Breast epithelium (tissue), 4 donors: ENCODE results near the gene SERINC5. TPM values are rescaled to one million over a fixed set of nuclear protein-coding genes. Genes with fewer than 3 reads are reported as not detected.

ENCODE experiments used
- DNase-seq, 2 donors: peaks; one replicate each; pipeline ENCODE4 v3.0.0-alpha.2; 2019; ENCODE audit warnings: low spot score in 2 of 2
- H3K27ac ChIP-seq, 2 donors: fragments of 200-600 bp; sonication (generic) in 1 of 2; one replicate each; pipeline ENCODE4 v1.5.1; 2016 to 2019; ENCODE audit warnings: mild to moderate bottlenecking in 1 of 2
- H3K27me3 ChIP-seq, 2 donors: fragments of 200-600 bp; sonication (generic) in 1 of 2; one replicate each; pipeline versions ENCODE4 v1.5.1 to v1.6.0; 2017 to 2019; ENCODE audit warnings: control low read depth in 1 of 2, mild to moderate bottlenecking in 1 of 2
- H3K36me3 ChIP-seq: fragments of 200-600 bp; one replicate; pipeline ENCODE4 v1.5.1; 2019
- H3K4me1 ChIP-seq, 2 donors: fragments of 200-600 bp; sonication (generic); one replicate each; pipeline ENCODE4 v1.5.1; 2016 to 2019; ENCODE audit warnings: control low read depth in 1 of 2
- H3K4me3 ChIP-seq, 3 donors: fragments of 200-600 bp; sonication (generic); 1 replicate in 2 of 3; 2 replicates in 1 of 3; pipeline ENCODE4 v1.5.1; 2016 to 2019; ENCODE audit warnings: mild to moderate bottlenecking in 3 of 3, moderate library complexity in 2 of 3
- H3K9me3 ChIP-seq, 2 donors: fragments of 200-600 bp; sonication (generic) in 1 of 2; one replicate each; pipeline ENCODE4 v1.5.1; 2016 to 2019; ENCODE audit warnings: control low read depth in 1 of 2
- CTCF ChIP-seq, 3 donors: fragments of 450-650 bp; IDR thresholded peaks; one replicate each; pipeline ENCODE4 v1.5.1; 2016 to 2017; ENCODE audit warnings: antibody characterized with exemption in 3 of 3, mild to moderate bottlenecking in 3 of 3, moderate library complexity in 3 of 3
- POLR2A ChIP-seq: fragments of 450-650 bp; IDR thresholded peaks from one replicate; pipeline ENCODE4 v1.6.1; 2016; ENCODE audit warnings: antibody characterized with exemption, mild to moderate bottlenecking, moderate library complexity
- POLR2AphosphoS5 ChIP-seq, 3 donors: sonication (generic); formaldehyde crosslinking; IDR thresholded peaks; one replicate each; pipeline ENCODE4 v1.6.1; 2017; ENCODE audit warnings: antibody characterized with exemption in 3 of 3
- intact Hi-C: fragments of 100-400 bp; cut with DNase I; formaldehyde crosslinking; loops from one replicate; pipeline ENCODE4 v1.15.1; 2023; ENCODE audit warnings: low total_unique reads
- total RNA-seq, 3 donors: library from RNA; depleted of rRNA; stranded (reverse); fragments of >200 nt; gene quantifications; one replicate each; pipeline ENCODE4 v1.1.0, GENCODE V29; 2016

The SERINC5 gene
- total RNA-seq, 3 donors from 2014 or later = 12.6 to 32.9 (median 28.5) TPM

DNA sequence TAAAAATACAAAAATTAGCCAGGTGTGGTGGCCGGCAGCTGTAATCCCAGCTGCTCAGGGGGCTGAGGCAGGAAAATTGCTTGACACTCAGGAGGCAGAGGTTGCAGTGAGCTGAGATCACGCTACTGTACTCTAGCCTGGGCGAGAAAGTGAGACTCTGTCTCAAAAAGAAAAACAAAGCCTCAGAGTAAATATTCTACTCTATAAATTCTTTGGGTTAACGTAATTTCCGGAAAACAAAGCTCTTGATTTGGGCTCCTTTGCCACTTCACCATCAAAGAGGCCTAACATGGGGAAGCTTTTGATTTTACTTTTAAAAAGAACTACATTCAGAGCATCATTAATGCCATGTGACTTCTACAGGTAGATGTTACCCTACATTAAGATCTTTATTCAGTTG is 103.1 kb downstream of the SERINC5 start:
- no peak for DNase-seq
- H3K27me3 ChIP-seq = no peaks in the 10 kb centered on the region
- no peaks in the 10 kb centered on the region for H3K4me1 ChIP-seq
- intact Hi-C loops = no loop called here
- no peaks in the 10 kb centered on the region for H3K36me3 ChIP-seq
- TF ChIP-seq CTCF (IDR thresholded peaks at IDR 0.05) = no peak
- no peak for TF ChIP-seq POLR2AphosphoS5 (IDR thresholded peaks at IDR 0.05)
- TF ChIP-seq POLR2A = no peak
- no peaks in the 10 kb centered on the region for H3K9me3 ChIP-seq
- no peak overlapping the region for H3K4me3 ChIP-seq
- H3K27ac ChIP-seq = no peak overlapping the region

GRCh38 chr5:80151890-80152289 is 104.0 kb downstream of the SERINC5 start:
- TF ChIP-seq POLR2A (no peak), CTCF (IDR thresholded peaks at IDR 0.05) (no peak), POLR2AphosphoS5 (IDR thresholded peaks at IDR 0.05) (no peak)
- intact Hi-C loops = no loop called here

GRCh38 chr5:80150731-80151130 is 105.1 kb downstream of the SERINC5 start:
- DNase-seq = no peak
- Histone ChIP-seq H3K4me1 (no peaks in the 10 kb centered on the region), H3K27me3 (no peaks in the 10 kb centered on the region), H3K27ac (no peak overlapping the region), H3K4me3 (no peak overlapping the region), H3K9me3 (no peaks in the 10 kb centered on the region), H3K36me3 (no peaks in the 10 kb centered on the region)
- intact Hi-C loops = no loop called here
- TF ChIP-seq POLR2A (no peak), POLR2AphosphoS5 (IDR thresholded peaks at IDR 0.05) (no peak)

More at GRCh38 chr5:80151890-80152289, 104.0 kb downstream of the SERINC5 start:
- DNase-seq = no peak
- Histone ChIP-seq H3K9me3 (no peaks in the 10 kb centered on the region), H3K36me3 (no peaks in the 10 kb centered on the region), H3K4me1 (no peaks in the 10 kb centered on the region), H3K27me3 (no peaks in the 10 kb centered on the region), H3K4me3 (no peak overlapping the region), H3K27ac (no peak overlapping the region)

- DNase-seq = no peak
- no peaks in the 10 kb centered on the region for H3K36me3 ChIP-seq
- no peak overlapping the region for H3K4me3 ChIP-seq
- H3K27ac ChIP-seq = peak overlapping the region in 1 of 2 donors; percentile 43
- H3K4me1 ChIP-seq = no peaks in the 10 kb centered on the region
- intact Hi-C loops = no loop called here
- H3K9me3 ChIP-seq = no peaks in the 10 kb centered on the region
- no peak for TF ChIP-seq POLR2AphosphoS5 (IDR thresholded peaks at IDR 0.05)
- no peak for TF ChIP-seq POLR2A
- no peak for TF ChIP-seq CTCF (IDR thresholded peaks at IDR 0.05)
- no peaks in the 10 kb centered on the region for H3K27me3 ChIP-seq
Observed at GRCh38 chr5:80149161-80149609, 106.7 kb downstream of the SERINC5 start.

- H3K27me3 ChIP-seq = no peaks in the 10 kb centered on the region
- no peak overlapping the region for H3K27ac ChIP-seq
- DNase-seq = no peak
- TF ChIP-seq CTCF (IDR thresholded peaks at IDR 0.05) = no peak
- no peak for TF ChIP-seq POLR2AphosphoS5 (IDR thresholded peaks at IDR 0.05)
- TF ChIP-seq POLR2A = no peak
- H3K4me1 ChIP-seq = no peaks in the 10 kb centered on the region
- H3K36me3 ChIP-seq = no peaks in the 10 kb centered on the region
- H3K4me3 ChIP-seq = no peak overlapping the region
- intact Hi-C loops = no loop called here
- no peaks in the 10 kb centered on the region for H3K9me3 ChIP-seq
Observed at GRCh38 chr5:80147119-80147815, 108.6 kb downstream of the SERINC5 start.
